Loucy (cell line): ENCODE data around the gene AFF1.

Experiments used
- CTCF ChIP-seq: fragments of 200-600 bp; sonication (generic); conservative IDR thresholded peaks from 2 replicates; pipeline ENCODE4 v1.5.1; 2014; ENCODE audit warnings: mild to moderate bottlenecking, antibody characterized with exemption, low read length
- EZH2phosphoT487 ChIP-seq: fragments of 200-600 bp; IDR thresholded peaks from 2 replicates; pipeline ENCODE4 v1.6.1; 2018; ENCODE audit warnings: antibody characterized with exemption, mild to moderate bottlenecking, moderate library complexity, borderline replicate concordance

- TF ChIP-seq CTCF = 0 out of 2 replicates have a peak, but pooled peaks have one; percentile 29
- no peak for TF ChIP-seq EZH2phosphoT487
Observed at GRCh38 chr4:86898562-86898961, 36.2 kb upstream of the AFF1 start.
